AG09309 (cell line): Measurements from ENCODE around the gene ENHO.

ENCODE experiments used
- DNase-seq: peaks from one replicate; pipeline ENCODE4 v3.0.0-alpha.2; 2010; ENCODE audit warnings: low read depth
- H3K4me3 ChIP-seq: 2 replicates; pipeline ENCODE4 v1.5.1; 2011; ENCODE audit warnings: mild to moderate bottlenecking, low read depth, low read length, moderate library complexity; ENCODE audit not compliant: control insufficient read depth
- TF ChIP-seq, protein P1 (sequence below): IDR thresholded peaks from 2 replicates; pipeline ENCODE4 v1.5.1; 2011; ENCODE audit warnings: mild to moderate bottlenecking, low read depth, low read length, inconsistent platforms; ENCODE audit not compliant: insufficient read depth, control insufficient read depth; ENCODE audit errors: missing control alignments

ENHO gene

GRCh38 chr9:34552606-34552981, 29.8 kb upstream of the ENHO start:
- TF ChIP-seq, protein P1, sequence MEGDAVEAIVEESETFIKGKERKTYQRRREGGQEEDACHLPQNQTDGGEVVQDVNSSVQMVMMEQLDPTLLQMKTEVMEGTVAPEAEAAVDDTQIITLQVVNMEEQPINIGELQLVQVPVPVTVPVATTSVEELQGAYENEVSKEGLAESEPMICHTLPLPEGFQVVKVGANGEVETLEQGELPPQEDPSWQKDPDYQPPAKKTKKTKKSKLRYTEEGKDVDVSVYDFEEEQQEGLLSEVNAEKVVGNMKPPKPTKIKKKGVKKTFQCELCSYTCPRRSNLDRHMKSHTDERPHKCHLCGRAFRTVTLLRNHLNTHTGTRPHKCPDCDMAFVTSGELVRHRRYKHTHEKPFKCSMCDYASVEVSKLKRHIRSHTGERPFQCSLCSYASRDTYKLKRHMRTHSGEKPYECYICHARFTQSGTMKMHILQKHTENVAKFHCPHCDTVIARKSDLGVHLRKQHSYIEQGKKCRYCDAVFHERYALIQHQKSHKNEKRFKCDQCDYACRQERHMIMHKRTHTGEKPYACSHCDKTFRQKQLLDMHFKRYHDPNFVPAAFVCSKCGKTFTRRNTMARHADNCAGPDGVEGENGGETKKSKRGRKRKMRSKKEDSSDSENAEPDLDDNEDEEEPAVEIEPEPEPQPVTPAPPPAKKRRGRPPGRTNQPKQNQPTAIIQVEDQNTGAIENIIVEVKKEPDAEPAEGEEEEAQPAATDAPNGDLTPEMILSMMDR, result no peak
- no peak overlapping the region for H3K4me3 ChIP-seq
- no peak for DNase-seq

GRCh38 chr9:34551751-34552605, 29.2 kb upstream of the ENHO start:
- no peak overlapping the region for H3K4me3 ChIP-seq
- TF ChIP-seq, protein P1, result no peak
- no peak for DNase-seq

DNA sequence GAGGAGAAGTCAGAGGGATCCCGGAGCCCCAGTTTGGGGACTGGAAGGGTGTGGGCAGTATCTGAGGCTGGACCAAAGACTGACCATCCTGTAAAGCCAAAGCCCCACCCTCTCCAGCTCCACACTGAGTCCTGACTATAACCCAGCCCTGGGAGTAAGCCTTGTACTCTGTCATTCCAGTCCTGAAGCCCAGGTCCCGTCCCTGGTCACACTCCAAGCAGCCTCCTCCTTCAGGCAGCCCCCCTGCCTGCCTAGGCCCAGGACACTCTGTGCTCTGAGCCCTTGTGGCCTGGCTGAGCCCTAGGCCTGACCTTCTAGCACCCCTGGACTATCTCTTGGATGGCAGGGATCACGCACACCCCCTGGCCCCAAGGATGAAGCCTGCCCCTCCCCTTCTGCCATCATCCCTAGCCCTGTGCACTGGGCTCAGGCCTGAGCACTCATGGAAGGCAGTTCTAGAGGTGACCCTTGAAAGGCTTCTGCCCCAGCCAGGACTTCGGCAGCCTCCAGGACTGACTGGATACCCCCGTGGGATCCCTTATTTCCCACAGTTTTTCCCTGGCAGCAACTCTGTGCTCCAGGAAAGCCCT, 28.0 kb upstream of the ENHO start:
- no peak overlapping the region for H3K4me3 ChIP-seq
- DNase-seq, result no peak
- TF ChIP-seq, protein P1, result no peak

GRCh38 chr9:34550016-34550680, 27.4 kb upstream of the ENHO start:
- DNase-seq, result no peak
- no peak overlapping the region for H3K4me3 ChIP-seq
- TF ChIP-seq, protein P1, result no peak

- TF ChIP-seq, protein P1, result no peak
- DNase-seq, result no peak
- H3K4me3 ChIP-seq, result no peak overlapping the region
These were observed 26.6 kb upstream of the ENHO start for GRCh38 chr9:34549407-34549732.

- TF ChIP-seq, protein P1, result peak; percentile 96
- peak; percentile 8 for DNase-seq
- H3K4me3 ChIP-seq, result no peak overlapping the region
These were observed 25.3 kb upstream of the ENHO start for GRCh38 chr9:34547960-34548611.
